Left renal pelvis (tissue), 4 donors: Measurements from ENCODE around the gene SARNP. TPM values are rescaled to one million over a fixed set of nuclear protein-coding genes. Genes with fewer than 3 reads are reported as not detected.

Experiments used
- DNase-seq, 4 donors: peaks; one replicate each; pipeline ENCODE4 v3.0.0-alpha.2; 2013; ENCODE audit warnings: low read depth in 4 of 4, low spot score in 3 of 4
- polyA plus RNA-seq, 4 donors: library from polyadenylated mRNA; unstranded; fragments of 120-200 nt; gene quantifications; one replicate each; pipeline ENCODE4 v1.2.1, GENCODE V29; 2013; ENCODE audit not compliant: insufficient read length in 4 of 4

The SARNP gene
- polyA plus RNA-seq, 4 donors: 101 to 141 (median 116) TPM

- peak in 1 of 4 donors; percentile 79 for DNase-seq
Observed at GRCh38 chr12:55728939-55729818, 88.3 kb downstream of the SARNP start, which contains the start of gene CD63. Gene CD63, minus strand, starts transcription at chr12:55729009. Its CDS starts 668 bp downstream, at chr12:55728341.

DNA sequence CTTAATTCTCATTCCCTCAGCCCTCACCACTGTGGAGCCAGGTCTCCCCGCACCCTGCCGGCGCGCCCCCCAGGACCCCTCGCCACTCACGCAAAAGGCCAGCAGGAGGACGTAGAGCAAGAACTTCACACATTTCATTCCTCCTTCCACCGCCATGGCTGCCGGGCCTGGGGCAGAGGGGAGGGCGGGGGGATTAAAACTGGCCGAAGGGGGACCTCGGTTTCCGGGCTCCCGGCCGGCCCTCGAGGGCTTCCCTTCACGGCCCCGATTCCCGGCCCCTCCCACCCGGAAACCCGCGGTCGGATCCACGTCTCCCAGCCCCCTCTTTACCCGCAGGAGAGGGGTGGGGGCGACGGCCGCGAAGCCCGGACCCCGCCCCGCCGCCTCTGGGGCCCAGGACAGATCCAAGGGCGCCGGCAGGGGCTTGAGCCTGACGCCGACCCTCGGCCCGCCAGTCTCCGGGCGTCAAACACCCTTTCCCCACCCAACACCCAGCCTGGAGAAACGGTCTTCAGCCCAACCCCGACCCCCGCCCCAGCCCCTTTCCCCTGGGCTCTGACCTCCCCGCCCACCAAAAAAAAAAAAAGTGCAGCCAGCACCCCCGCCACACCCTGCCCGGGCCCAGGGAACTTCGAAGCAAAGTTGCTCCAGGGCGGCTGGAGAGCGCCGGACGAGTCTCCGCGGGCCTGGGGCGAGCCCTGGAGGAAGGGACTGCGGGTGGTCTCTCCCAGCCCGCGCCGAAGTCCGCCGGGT lies 89.2 kb downstream of the SARNP start:
- DNase-seq: no peak

GRCh38 chr12:55727643-55728185 lies 89.8 kb downstream of the SARNP start:
- DNase-seq: no peak

DNA sequence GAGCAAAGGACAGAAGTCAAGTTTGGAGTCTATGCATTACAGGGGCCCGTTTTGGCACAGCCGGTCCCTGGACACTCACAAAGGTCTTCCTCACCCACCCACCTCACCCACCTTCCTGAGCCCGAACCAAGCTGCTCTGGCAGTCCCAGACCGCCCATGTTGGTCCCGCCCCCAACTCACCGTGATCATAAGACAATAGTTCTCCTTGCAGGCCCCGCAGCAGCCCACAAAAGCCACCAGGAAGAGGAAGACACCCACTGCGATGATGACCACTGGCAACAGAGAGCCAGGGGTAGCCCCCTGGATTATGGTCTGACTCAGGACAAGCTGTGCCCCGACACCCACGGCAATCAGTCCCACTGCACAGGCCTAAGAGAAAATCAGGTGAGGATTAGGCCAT lies 90.6 kb downstream of the SARNP start:
- DNase-seq: no peak

GRCh38 chr12:55725556-55725955 lies 92.0 kb downstream of the SARNP start:
- no peak for DNase-seq

DNA sequence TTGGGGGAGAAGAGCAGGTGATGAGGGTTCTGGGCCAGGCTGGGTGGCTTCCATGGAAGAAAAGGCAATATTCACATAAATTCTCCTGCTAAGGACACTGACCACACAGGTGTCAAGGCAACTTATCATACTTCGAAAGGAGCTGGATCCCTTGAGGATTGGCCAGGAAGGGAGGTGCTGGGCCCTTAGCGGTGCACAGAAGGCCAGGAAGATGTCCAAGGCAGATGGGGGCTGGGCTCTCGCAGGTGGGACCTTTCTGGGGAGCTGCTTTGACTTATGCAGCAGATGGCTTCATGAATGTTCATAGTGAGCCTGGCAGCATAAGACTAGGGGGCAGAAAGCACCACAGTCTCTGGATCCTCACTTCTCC lies 92.6 kb downstream of the SARNP start:
- DNase-seq: no peak

DNA sequence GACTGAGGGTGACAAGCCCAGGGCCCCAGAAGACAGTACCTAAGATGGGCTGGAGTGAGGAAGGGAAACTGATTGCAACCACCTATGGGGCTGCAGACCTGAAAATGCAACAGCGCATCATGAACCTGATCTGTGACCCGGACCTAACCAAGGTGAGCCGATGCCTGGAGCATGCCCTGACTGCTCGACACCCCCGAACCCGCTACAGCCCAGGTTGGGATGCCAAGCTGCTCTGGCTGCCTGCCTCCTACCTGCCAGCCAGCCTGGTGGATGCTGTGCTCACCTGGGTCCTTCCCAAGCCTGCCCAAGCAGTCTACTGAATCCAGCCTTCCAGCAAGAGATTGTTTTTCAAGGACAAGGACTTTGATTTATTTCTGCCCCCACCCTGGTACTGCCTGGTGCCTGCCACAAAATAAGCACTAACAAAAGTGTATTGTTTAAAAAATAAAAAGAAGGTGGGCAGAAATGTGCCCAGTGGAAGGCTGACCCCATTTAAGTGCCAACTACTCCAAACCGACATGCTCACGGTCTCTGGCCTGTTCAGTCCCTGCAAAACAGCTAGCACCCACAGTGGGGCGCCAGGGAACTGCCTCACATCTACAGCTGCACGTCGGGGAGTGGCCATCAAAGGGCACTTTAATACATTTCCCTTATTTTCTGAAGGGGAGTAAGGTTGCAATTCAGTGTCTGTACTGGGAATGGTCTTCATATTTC lies 93.1 kb downstream of the SARNP start:
- no peak for DNase-seq

- no peak for DNase-seq
Observed at GRCh38 chr12:55723516-55724225, 93.9 kb downstream of the SARNP start.

- no peak for DNase-seq
Observed at GRCh38 chr12:55722948-55723347, 94.6 kb downstream of the SARNP start.

DNA sequence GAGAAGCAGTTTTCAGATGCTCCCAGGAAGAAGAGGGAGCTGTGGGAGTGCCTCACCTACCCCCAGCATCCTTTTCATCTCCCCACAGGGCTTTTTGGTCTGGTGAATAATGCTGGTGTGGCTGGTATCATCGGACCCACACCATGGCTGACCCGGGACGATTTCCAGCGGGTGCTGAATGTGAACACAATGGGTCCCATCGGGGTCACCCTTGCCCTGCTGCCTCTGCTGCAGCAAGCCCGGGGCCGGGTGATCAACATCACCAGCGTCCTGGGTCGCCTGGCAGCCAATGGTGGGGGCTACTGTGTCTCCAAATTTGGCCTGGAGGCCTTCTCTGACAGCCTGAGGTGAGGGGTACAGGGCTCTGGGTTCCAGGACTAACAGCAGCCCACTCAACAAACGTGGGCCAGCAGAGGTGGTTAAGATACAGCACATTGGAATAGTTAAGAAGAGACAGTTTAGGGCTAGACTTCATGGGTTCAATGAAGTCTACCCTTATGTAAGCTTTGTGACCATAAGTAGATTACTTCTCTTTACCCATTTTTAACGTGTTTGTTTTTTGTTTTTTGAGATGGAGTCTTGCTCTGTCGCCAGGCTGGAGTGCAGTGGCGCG lies 95.8 kb downstream of the SARNP start:
- DNase-seq: no peak

- DNase-seq: no peak
Observed at GRCh38 chr12:55720894-55721444, 96.6 kb downstream of the SARNP start.

DNA sequence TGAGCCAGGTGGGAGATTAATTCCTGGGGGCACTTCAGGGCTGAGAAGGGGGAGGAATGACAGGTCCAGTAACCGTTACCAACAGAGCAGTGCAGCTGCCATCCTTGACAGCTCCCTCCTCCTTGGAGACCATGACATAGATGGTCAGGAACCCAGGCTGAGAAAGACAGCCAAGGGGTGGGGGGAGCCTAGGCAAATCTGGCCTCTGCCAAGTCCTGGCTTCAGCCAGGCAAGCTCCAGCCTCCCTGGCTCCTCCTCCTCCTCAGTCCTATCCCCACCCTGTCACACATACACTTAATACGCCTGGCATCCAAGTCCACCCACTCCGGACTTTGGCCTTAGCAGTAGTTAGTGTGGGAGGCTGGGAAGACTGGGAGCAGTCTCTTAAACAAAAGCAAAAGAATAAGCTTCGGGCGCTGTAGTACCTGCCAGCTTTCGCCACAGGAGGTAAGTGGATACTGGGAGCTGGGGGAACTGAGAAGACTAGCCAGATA lies 97.4 kb downstream of the SARNP start, which contains the start of gene RDH5:
Gene RDH5, plus strand, starts transcription at position 323 of the 494 bp plus-strand sequence. CDS start 792 bp downstream, outside the sequence.
- no peak for DNase-seq

DNA sequence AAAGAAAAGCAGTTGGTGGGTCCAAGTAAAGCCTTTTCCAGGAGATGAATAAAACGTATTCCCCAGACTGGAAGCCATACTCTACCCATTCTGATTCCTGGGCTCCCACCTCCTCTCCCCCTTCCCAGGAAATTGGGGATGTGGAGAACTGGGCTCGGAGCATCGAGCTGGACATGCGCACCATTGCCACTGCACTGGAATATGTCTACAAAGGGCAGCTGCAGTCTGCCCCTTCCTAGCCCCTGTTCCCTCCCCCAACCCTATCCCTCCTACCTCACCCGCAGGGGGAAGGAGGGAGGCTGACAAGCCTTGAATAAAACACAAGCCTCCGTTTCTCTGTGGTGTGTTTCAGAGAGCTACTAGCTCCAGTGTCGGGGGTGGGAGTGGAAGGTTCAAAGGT lies 98.2 kb downstream of the SARNP start:
- DNase-seq: no peak

GRCh38 chr12:55718624-55719275 lies 98.8 kb downstream of the SARNP start:
- no peak for DNase-seq

DNA sequence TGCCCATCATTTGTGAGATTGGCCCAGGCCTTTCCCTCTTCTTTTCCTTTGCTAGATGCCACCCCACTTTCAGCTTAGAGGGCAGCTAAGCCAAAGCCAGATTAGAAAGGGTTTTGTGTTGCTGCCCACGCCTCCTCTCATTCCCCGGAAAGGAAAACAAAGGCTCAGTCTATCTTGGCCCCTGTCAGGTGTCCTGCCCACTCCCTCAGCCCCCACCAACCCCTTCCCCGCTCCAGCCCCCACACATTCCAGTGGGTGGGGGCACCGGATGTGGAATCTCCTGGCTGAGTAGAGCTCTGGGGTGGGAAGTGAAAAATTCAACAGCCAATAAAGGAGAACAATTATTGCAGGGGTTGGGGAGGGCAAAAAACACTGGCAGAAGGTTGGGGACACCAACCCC lies 99.5 kb downstream of the SARNP start:
- DNase-seq: no peak

DNA sequence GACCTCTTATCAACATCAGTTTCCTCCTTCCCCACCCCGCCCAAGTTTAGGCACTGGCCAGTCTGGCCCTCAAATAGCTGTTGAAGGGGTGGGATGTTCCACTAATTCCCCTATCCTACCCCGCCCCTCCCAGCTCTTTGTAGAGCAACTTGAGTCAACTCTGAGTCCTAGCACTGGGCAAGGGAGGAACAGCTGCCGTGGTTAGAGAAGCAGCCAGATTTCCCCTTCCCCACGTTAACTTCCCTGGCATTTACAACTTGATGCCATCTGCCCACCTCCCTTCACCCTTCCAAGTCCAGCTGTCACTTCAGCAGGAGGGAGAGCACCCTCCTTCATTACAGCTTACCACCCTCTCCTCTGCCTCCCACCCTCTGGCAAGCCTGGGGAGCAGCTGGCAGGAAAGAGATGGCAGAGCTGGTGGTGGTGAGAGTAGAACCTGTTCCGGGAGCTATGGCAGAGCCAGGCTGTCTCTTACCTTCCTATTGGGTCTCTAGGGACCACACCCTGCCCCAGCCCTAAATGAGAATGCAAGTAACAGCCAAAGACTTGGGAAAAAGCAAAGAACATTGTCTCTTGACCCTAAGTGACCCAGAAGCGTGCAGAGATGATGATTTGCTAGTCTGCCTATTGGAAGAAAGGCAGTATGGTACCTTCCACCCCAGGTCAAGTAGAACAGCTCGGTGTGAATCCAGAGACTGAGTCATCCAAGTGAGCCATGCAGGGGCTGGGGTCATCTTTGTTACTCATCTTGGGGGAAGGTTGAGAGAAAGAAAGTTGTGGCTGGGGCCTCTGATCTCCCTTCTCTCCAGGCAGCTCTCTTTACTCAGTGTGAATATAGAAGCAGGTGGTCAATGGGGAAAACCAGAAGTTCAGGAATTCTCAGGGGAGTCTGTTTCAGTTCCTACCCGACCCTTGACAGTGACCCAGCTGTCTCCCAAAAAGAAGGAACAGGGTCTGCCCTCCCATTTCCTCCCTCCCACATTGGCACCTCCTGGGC lies 100.2 kb downstream of the SARNP start:
- no peak for DNase-seq

DNA sequence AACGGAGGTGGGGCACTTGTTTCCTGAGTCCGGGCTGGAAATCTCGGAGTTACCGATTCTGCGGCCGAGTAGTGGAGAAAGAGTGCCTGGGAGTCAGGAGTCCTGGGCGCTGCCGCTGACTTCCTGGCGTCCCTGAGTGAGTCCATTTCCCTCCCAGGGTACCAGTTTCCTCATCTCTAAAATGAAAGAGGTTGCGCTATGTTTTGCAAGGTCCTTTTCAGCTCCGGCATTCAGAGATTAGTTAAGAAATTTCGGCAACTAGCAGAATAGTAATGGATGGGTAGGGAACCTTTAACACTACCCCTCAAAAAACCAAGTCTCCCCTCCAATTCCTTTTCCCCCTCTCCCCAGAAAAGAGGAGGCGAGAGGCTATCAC lies 101.0 kb downstream of the SARNP start:
- no peak for DNase-seq
